CD4-positive, alpha-beta T cell treated with Interleukin-6 for 4 hours (primary cell): ENCODE measurements around the gene ZC3HAV1L.
"Not testable (repeated sequence)": the region's sequence is repeated elsewhere in the genome, so short reads cannot be mapped to it uniquely, and the experiment has no call there.

Source experiments
- DNase-seq: peaks from one replicate; pipeline ENCODE4 v3.0.0-alpha.2; 2020; ENCODE audit warnings: mixed read lengths

The ZC3HAV1L gene

GRCh38 chr7:139011373-139011772, 24.5 kb downstream of the ZC3HAV1L start:
- no peak for DNase-seq

- DNase-seq = no peak
Measured at GRCh38 chr7:139004321-139005090, 31.3 kb downstream of the ZC3HAV1L start.

GRCh38 chr7:138999414-138999813, 36.4 kb downstream of the ZC3HAV1L start:
- no peak for DNase-seq

GRCh38 chr7:138992052-138992531, 43.8 kb downstream of the ZC3HAV1L start:
- DNase-seq = no peak

DNA sequence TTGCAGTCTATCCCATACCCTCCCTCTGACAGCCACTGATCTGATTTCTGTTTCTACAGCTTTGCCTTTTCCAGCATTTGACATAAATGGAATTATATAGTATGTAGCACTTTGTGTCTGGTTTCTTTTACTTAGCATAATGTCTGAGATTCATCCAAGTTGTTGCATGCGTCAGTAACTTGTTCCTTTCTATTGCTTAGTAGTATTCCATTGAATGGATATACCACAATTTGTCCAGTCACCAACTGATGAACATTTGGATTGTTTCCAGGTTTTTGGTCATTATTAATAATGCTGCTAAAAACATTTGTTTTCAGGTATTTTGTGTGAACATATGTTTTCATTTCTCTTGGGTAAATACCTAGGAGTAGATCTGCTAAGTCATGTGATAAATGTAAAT, 48.2 kb downstream of the ZC3HAV1L start:
- DNase-seq = no peak

DNA sequence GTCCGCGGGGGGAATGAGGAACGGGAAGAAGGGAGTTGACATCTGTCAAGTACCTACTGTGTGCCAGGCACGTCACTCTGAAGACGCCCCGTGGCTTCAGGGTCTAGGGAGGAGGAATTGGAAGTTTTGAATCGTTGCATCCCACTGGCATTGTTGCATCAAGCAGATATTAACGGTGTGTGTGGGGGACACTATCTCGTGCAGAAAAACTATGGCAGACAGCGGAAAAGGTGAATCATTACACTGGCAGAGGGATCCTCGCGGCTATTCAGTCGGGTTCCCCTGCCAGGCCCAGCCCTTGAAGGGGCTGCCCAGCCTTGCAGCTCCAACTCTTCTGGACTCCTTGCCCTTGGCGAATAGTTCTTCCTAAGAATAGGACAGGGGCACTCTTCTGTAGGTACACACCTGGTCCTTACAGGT, 53.6 kb downstream of the ZC3HAV1L start:
- DNase-seq = no peak

GRCh38 chr7:138981332-138982203, 54.3 kb downstream of the ZC3HAV1L start, which contains the start of gene KIAA1549:
Gene KIAA1549, minus strand, starts transcription at chr7:138981389. Its CDS starts 120 bp downstream, at chr7:138981269.
- DNase-seq = peak; percentile 65

- DNase-seq = peak; percentile 12
Measured at GRCh38 chr7:138980563-138981291, 55.1 kb downstream of the ZC3HAV1L start.

- no peak for DNase-seq
Measured at GRCh38 chr7:138979988-138980562, 55.8 kb downstream of the ZC3HAV1L start.

- DNase-seq = no peak
Measured at GRCh38 chr7:138979226-138979979, 56.4 kb downstream of the ZC3HAV1L start.

DNA sequence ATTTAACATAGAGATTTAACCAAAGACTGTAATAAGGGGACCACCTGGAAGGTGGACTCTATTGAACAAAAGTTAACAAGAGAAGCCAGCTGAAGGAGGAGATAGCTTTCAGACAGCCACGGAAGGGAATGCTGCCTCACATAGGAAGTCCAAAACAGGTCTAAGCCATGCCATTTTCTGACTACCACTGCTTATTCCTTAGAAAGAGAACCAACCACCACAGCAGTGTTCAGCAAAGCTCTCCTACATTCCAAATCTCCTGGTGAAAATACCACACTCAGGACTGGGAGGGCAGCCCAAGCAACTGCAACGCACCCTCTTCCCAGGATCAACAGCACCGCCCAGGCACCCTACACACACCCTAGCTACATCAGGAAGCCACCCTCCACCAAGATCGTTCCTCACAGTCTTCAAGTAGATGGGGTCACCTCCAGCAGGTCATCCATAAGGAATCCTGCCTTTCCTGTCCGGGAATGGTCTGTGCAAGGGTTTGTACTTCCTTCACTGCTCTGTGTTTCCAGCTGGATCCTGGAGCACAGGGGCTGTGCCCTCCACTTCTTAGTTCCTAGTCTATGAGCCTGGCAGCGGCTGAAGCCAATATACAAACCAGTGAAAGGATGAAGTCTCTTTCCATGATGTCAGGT, 57.2 kb downstream of the ZC3HAV1L start:
- no peak for DNase-seq

DNA sequence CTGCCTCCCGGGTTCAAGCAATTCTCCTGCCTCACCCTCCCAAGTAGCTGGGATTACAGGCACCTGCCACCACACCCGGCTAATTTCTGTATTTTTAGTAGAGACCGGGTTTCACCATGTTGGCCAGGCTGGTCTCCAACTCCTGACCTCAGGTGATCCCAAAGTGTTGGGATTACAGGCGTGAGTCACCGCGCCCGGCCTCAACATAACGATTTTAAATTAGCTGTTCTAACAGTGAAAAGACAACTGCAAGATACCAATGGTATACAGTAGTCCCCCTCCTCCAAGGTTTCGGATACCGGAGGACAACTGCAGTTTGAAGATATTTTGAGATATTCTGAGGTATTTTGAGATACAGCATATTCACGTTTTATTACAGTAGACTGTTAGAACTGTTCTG, 59.7 kb downstream of the ZC3HAV1L start:
- DNase-seq = not testable (repeated sequence)
